NCI-H1417 treated with DMSO at 0.1 percent for 48 hours (cell line): ENCODE measurements around the gene SCGB3A2.

Experiments
- DNase-seq: peaks from one replicate; lab custom pipeline; 2025; lab: John Stamatoyannopoulos, UW

The SCGB3A2 gene

GRCh38 chr5:147906326-147907095 lies 28.0 kb downstream of the SCGB3A2 start, which contains the start of gene C5orf46:
Gene C5orf46 (minus strand): TSS chr5:147906538. CDS start chr5:147906501, 37 bp downstream.
- DNase-seq: no peak

- no peak for DNase-seq
These were observed 32.9 kb downstream of the SCGB3A2 start for GRCh38 chr5:147911427-147911826.

GRCh38 chr5:147912011-147912410 lies 33.5 kb downstream of the SCGB3A2 start:
- no peak for DNase-seq

- no peak for DNase-seq
These were observed 35.3 kb downstream of the SCGB3A2 start for GRCh38 chr5:147913786-147914185.

- no peak for DNase-seq
These were observed 39.7 kb downstream of the SCGB3A2 start for GRCh38 chr5:147918101-147918685.

- no peak for DNase-seq
These were observed 40.4 kb downstream of the SCGB3A2 start for GRCh38 chr5:147918899-147919298.

GRCh38 chr5:147920420-147921030 lies 42.0 kb downstream of the SCGB3A2 start:
- no peak for DNase-seq

GRCh38 chr5:147921136-147921535 lies 42.6 kb downstream of the SCGB3A2 start:
- no peak for DNase-seq

- no peak for DNase-seq
These were observed 46.5 kb downstream of the SCGB3A2 start for GRCh38 chr5:147925020-147925419.

GRCh38 chr5:147927901-147928300 lies 49.4 kb downstream of the SCGB3A2 start:
- no peak for DNase-seq

GRCh38 chr5:147930769-147931168 lies 52.3 kb downstream of the SCGB3A2 start:
- DNase-seq: no peak
